HG03097 (cell line): ENCODE data around the gene SPAG7.
A peak's percentile ranks its signal among the peaks of the same experiment; 100 is the strongest.
"Not testable (repeated sequence)": the region's sequence is repeated elsewhere in the genome, so short reads cannot be mapped to it uniquely, and the experiment has no call there.

Experiments used
- ATAC-seq: cut with Tn5 transposase; IDR thresholded peaks from one replicate; pipeline ENCODE4 v1.9.1; 2021; ENCODE audit not compliant: unreplicated experiment, low FRiP score

SPAG7 gene

GRCh38 chr17:4939546-4939795 lies 28.1 kb downstream of the SPAG7 start:
- ATAC-seq: peak; percentile 9

GRCh38 chr17:4938688-4939545 lies 28.7 kb downstream of the SPAG7 start:
- ATAC-seq: no peak

- no peak for ATAC-seq
Observed at GRCh38 chr17:4938069-4938491, 29.5 kb downstream of the SPAG7 start.

- ATAC-seq: no peak
Observed at GRCh38 chr17:4937553-4937952, 30.1 kb downstream of the SPAG7 start.

- no peak for ATAC-seq
Observed at GRCh38 chr17:4936436-4936835, 31.2 kb downstream of the SPAG7 start.

GRCh38 chr17:4935650-4936049 lies 32.0 kb downstream of the SPAG7 start:
- no peak for ATAC-seq

- ATAC-seq: no peak
Observed at GRCh38 chr17:4934173-4934979, 33.2 kb downstream of the SPAG7 start.

GRCh38 chr17:4933646-4934045 lies 34.0 kb downstream of the SPAG7 start:
- ATAC-seq: no peak

- ATAC-seq: no peak
Observed at GRCh38 chr17:4932756-4933155, 34.9 kb downstream of the SPAG7 start.

GRCh38 chr17:4931963-4932362 lies 35.7 kb downstream of the SPAG7 start, which contains the start of gene GP1BA:
Gene GP1BA (plus strand): TSS chr17:4932277. CDS start chr17:4932605, 328 bp downstream.
- ATAC-seq: no peak

- no peak for ATAC-seq
Observed at GRCh38 chr17:4928881-4929280, 38.7 kb downstream of the SPAG7 start.

- ATAC-seq: not testable (repeated sequence)
Observed at GRCh38 chr17:4926577-4927335, 40.9 kb downstream of the SPAG7 start.

GRCh38 chr17:4921320-4921719 lies 46.3 kb downstream of the SPAG7 start:
- ATAC-seq: no peak

GRCh38 chr17:4920351-4921048 lies 47.1 kb downstream of the SPAG7 start:
- no peak for ATAC-seq

- ATAC-seq: no peak
Observed at GRCh38 chr17:4919511-4920047, 48.0 kb downstream of the SPAG7 start.

GRCh38 chr17:4914551-4914950 lies 53.1 kb downstream of the SPAG7 start:
- not testable (repeated sequence) for ATAC-seq

- no peak for ATAC-seq
Observed at GRCh38 chr17:4913994-4914393, 53.6 kb downstream of the SPAG7 start.
